ENCODE measurements around the gene CIDEB. TPM values are rescaled to one million over a fixed set of nuclear protein-coding genes. Genes with fewer than 3 reads are reported as not detected.

The CIDEB gene
- total RNA-seq, 2 donors from 2014 or later, result 0.97 to 3.1 TPM

DNA sequence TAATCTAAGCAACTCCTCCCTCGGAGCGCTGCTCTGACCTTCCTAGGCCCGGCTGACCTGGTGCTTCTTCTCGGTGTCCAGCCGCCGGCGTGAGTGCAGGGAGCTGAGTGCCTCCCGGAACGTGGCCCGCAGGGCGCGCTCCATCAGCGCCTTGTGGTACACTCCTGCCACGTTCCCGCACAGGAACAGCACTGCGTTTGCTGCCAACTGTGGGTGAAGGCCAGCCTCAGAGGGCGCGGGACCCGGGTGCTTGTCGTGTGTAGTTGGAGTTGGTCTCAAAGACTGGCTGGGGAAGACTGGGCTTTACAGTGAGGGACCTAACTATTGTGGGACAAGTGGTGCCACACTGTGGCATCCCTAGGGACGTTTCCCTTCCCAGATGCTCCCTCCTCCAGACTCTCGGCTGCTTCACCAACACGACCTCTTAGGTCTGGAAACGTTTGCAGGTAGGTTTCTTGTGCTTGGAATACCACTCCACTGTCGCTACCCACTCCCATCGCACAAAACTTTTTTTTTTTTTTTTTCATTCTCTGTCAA, 24.0 kb upstream of the CIDEB start:
- 81 to 87% methylated on average over 20 to 26 of the region's 26 CpGs for WGBS, 2 experiments (ENCODE audit: insufficient coverage in 1 of 2, insufficient read length in 1 of 2)
- H3K4me3 Mint-ChIP-seq, result peak overlapping the region; percentile 44
- DNase-seq, result no peak

GRCh38 chr14:24330973-24331674, 23.3 kb upstream of the CIDEB start:
- Histone ChIP-seq H3K9ac (ENCODE audit: extremely low read depth, low read length, poor library complexity, severe bottlenecking) (no peak overlapping the region), H3K36me3 (ENCODE audit: control insufficient read depth, insufficient read depth, low read length) (no peaks in the 10 kb centered on the region), H3K9me3 (ENCODE audit: control insufficient read depth, low read length) (no peaks in the 10 kb centered on the region), H3K4me1 (ENCODE audit: control insufficient read depth, insufficient read depth, low read length) (peaks cover 4% of the 10 kb centered on the region), H3K27ac (ENCODE audit: low read depth, low read length) (no peak overlapping the region), H3K4me3 (ENCODE audit: low read length) (no peak overlapping the region), H3K27me3 (ENCODE audit: control insufficient read depth, insufficient read depth, low read length, poor library complexity, severe bottlenecking) (peaks cover 72% of the 10 kb centered on the region)
- TF ChIP-seq, protein P1, sequence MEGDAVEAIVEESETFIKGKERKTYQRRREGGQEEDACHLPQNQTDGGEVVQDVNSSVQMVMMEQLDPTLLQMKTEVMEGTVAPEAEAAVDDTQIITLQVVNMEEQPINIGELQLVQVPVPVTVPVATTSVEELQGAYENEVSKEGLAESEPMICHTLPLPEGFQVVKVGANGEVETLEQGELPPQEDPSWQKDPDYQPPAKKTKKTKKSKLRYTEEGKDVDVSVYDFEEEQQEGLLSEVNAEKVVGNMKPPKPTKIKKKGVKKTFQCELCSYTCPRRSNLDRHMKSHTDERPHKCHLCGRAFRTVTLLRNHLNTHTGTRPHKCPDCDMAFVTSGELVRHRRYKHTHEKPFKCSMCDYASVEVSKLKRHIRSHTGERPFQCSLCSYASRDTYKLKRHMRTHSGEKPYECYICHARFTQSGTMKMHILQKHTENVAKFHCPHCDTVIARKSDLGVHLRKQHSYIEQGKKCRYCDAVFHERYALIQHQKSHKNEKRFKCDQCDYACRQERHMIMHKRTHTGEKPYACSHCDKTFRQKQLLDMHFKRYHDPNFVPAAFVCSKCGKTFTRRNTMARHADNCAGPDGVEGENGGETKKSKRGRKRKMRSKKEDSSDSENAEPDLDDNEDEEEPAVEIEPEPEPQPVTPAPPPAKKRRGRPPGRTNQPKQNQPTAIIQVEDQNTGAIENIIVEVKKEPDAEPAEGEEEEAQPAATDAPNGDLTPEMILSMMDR (conservative IDR thresholded peaks at IDR 0.05), result no peak
- Mint-ChIP-seq H3K27me3 (ENCODE audit: insufficient read depth) (peaks cover 90% of the 10 kb centered on the region), H3K4me1 (peaks cover 10% of the 10 kb centered on the region), H3K27ac (no peak overlapping the region), H3K36me3 (ENCODE audit: low read depth) (no peaks in the 10 kb centered on the region), H3K9me3 (no peaks in the 10 kb centered on the region), H3K4me3 (no peak overlapping the region)
- 87 to 95% methylated on average over 6 to 10 of the region's 10 CpGs for WGBS, 2 experiments (ENCODE audit: insufficient coverage in 1 of 2, insufficient read length in 1 of 2)
- no peak for DNase-seq

More for the DNA sequence above, 24.0 kb upstream of the CIDEB start:
- Histone ChIP-seq H3K4me1 (ENCODE audit: control insufficient read depth, insufficient read depth, low read length) (peaks cover 4% of the 10 kb centered on the region), H3K27ac (ENCODE audit: low read depth, low read length) (no peak overlapping the region), H3K27me3 (ENCODE audit: control insufficient read depth, insufficient read depth, low read length, poor library complexity, severe bottlenecking) (peaks cover 78% of the 10 kb centered on the region), H3K9me3 (ENCODE audit: control insufficient read depth, low read length) (no peaks in the 10 kb centered on the region), H3K9ac (ENCODE audit: extremely low read depth, low read length, poor library complexity, severe bottlenecking) (no peak overlapping the region), H3K36me3 (ENCODE audit: control insufficient read depth, insufficient read depth, low read length) (no peaks in the 10 kb centered on the region), H3K4me3 (ENCODE audit: low read length) (no peak overlapping the region)
- Mint-ChIP-seq H3K27me3 (ENCODE audit: insufficient read depth) (peaks cover 93% of the 10 kb centered on the region), H3K4me1 (peaks cover 14% of the 10 kb centered on the region), H3K9me3 (no peaks in the 10 kb centered on the region), H3K36me3 (ENCODE audit: low read depth) (no peaks in the 10 kb centered on the region), H3K27ac (no peak overlapping the region)
- TF ChIP-seq, protein P1 (conservative IDR thresholded peaks at IDR 0.05), result no peak

- TF ChIP-seq, protein P1 (conservative IDR thresholded peaks at IDR 0.05), result no peak
Measured at GRCh38 chr14:24329736-24330135, 22.0 kb upstream of the CIDEB start.

More at GRCh38 chr14:24329736-24330135, 22.0 kb upstream of the CIDEB start:
- H3K9me3 Mint-ChIP-seq, result no peaks in the 10 kb centered on the region
- peaks cover 58% of the 10 kb centered on the region for H3K27me3 ChIP-seq (ENCODE audit: control insufficient read depth, insufficient read depth, low read length, poor library complexity, severe bottlenecking)
- no peak for DNase-seq
- WGBS, 2 experiments (ENCODE audit: insufficient coverage in 1 of 2, insufficient read length in 1 of 2), result 89% methylated on average over 8 to 9 of the region's 9 CpGs
- no peak overlapping the region for H3K27ac Mint-ChIP-seq
- H3K27me3 Mint-ChIP-seq (ENCODE audit: insufficient read depth), result peaks cover 86% of the 10 kb centered on the region
- no peak overlapping the region for H3K4me3 ChIP-seq (ENCODE audit: low read length)
- H3K27ac ChIP-seq (ENCODE audit: low read depth, low read length), result no peak overlapping the region
- no peaks in the 10 kb centered on the region for H3K36me3 ChIP-seq (ENCODE audit: control insufficient read depth, insufficient read depth, low read length)
- H3K4me3 Mint-ChIP-seq, result no peak overlapping the region
- no peak overlapping the region for H3K9ac ChIP-seq (ENCODE audit: extremely low read depth, low read length, poor library complexity, severe bottlenecking)
- H3K4me1 ChIP-seq (ENCODE audit: control insufficient read depth, insufficient read depth, low read length), result peaks cover 4% of the 10 kb centered on the region
- no peaks in the 10 kb centered on the region for H3K36me3 Mint-ChIP-seq (ENCODE audit: low read depth)
- peaks cover 7% of the 10 kb centered on the region for H3K4me1 Mint-ChIP-seq
- no peaks in the 10 kb centered on the region for H3K9me3 ChIP-seq (ENCODE audit: control insufficient read depth, low read length)

Measured in endodermal cell (in vitro differentiated cells).